Measurements from ENCODE around the gene RAB28.

RAB28 gene

GRCh38 chr4:13368217-13368616 lies 115.9 kb downstream of the RAB28 start:
- no peak for DNase-seq

- no peak for DNase-seq
Observed at GRCh38 chr4:13367691-13368090, 116.4 kb downstream of the RAB28 start.

GRCh38 chr4:13367244-13367643 lies 116.9 kb downstream of the RAB28 start:
- no peak for DNase-seq

- no peak for DNase-seq
Observed at GRCh38 chr4:13365195-13365594, 118.9 kb downstream of the RAB28 start.

GRCh38 chr4:13364653-13365052 lies 119.5 kb downstream of the RAB28 start:
- DNase-seq, result no peak

GRCh38 chr4:13364172-13364571 lies 120.0 kb downstream of the RAB28 start:
- DNase-seq, result no peak

GRCh38 chr4:13359809-13360208 lies 124.3 kb downstream of the RAB28 start:
- no peak for DNase-seq

GRCh38 chr4:13355111-13355880 lies 128.8 kb downstream of the RAB28 start:
- no peak for DNase-seq

- DNase-seq, result no peak
Observed at GRCh38 chr4:13349096-13349495, 135.0 kb downstream of the RAB28 start.

- no peak for DNase-seq
Observed at GRCh38 chr4:13348216-13348615, 135.9 kb downstream of the RAB28 start.

- no peak for DNase-seq
Observed at GRCh38 chr4:13347517-13348125, 136.5 kb downstream of the RAB28 start.

GRCh38 chr4:13344216-13344615 lies 139.9 kb downstream of the RAB28 start:
- no peak for DNase-seq

GRCh38 chr4:13340672-13341071 lies 143.5 kb downstream of the RAB28 start:
- no peak for DNase-seq

- DNase-seq, result no peak
Observed at GRCh38 chr4:13331827-13332226, 152.3 kb downstream of the RAB28 start.

- no peak for DNase-seq
Observed at GRCh38 chr4:13329963-13330362, 154.2 kb downstream of the RAB28 start.

GRCh38 chr4:13329340-13329850 lies 154.7 kb downstream of the RAB28 start:
- no peak for DNase-seq

GRCh38 chr4:13328591-13328990 lies 155.5 kb downstream of the RAB28 start:
- no peak for DNase-seq

GRCh38 chr4:13327991-13328390 lies 156.1 kb downstream of the RAB28 start:
- DNase-seq, result no peak

GRCh38 chr4:13325744-13326143 lies 158.4 kb downstream of the RAB28 start:
- DNase-seq, result no peak

GRCh38 chr4:13323921-13324320 lies 160.2 kb downstream of the RAB28 start:
- DNase-seq, result no peak

- DNase-seq, result no peak
Observed at GRCh38 chr4:13322681-13323101, 161.4 kb downstream of the RAB28 start.
